HG03045 (cell line): Measurements from ENCODE around the gene BOC.

ENCODE experiments used
- ATAC-seq: cut with Tn5 transposase; IDR thresholded peaks from one replicate; pipeline ENCODE4 v1.9.1; 2021; ENCODE audit warnings: mild to moderate bottlenecking, moderate library complexity; ENCODE audit not compliant: unreplicated experiment

BOC gene

DNA sequence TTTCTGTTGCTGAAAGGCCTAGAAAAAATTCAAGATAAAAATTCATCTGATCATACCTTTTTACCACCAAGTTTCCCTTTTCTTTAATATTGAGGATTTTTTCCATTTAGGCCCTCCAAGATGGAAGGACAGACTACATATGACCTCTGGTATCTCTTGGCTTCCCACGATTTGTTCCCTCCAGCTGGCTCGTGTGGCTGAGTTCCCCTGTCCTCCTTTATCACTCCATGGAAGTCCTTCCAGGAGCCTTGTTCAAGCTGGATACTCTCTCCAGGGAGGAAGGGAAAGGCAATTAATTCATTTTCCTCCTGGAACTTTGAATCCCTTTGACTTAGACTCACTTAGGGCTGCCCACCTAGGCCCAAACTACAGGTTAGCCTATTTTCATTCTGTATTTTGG is 119.4 kb downstream of the BOC start:
- no peak for ATAC-seq

DNA sequence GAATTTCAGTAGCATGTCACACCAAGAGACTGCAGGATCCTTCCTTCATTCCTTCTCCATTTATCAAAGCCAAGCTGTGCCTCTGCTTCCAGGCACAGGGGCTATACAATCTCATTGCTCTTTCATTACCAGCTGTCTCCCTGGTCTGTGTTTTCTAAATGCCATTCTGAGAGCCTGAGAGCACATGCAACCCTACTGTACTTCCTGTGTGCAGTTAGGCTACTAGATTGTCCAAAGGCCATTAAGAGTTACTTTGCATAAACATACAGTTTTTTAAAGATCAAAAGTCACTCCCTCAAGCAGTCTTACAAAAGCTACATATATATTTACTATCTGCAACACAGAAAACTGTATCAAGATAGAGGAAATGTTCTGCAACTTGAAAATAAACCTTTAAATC is 119.8 kb downstream of the BOC start:
- ATAC-seq: no peak
